Stimulated activated CD4-positive, alpha-beta T cell treated with anti-CD3 and anti-CD28 coated beads, Interleukin-4, amount 100 ng/mL, for 1 hour (primary cell): Measurements from ENCODE around the gene PTGIS.

ENCODE experiments used
- DNase-seq: peaks from one replicate; pipeline ENCODE4 v3.0.0-alpha.2; 2020

Gene PTGIS

GRCh38 chr20:49595811-49596561 is 28.0 kb upstream of the PTGIS start:
- peak; percentile 50 for DNase-seq

GRCh38 chr20:49595346-49595745 is 27.4 kb upstream of the PTGIS start:
- DNase-seq = no peak

GRCh38 chr20:49594931-49595315 is 27.0 kb upstream of the PTGIS start:
- no peak for DNase-seq

GRCh38 chr20:49594143-49594930 is 26.4 kb upstream of the PTGIS start:
- DNase-seq = peak; percentile 52

- no peak for DNase-seq
Observed at GRCh38 chr20:49593466-49594142, 25.7 kb upstream of the PTGIS start.

- DNase-seq = no peak
Observed at GRCh38 chr20:49592120-49592519, 24.2 kb upstream of the PTGIS start.

- no peak for DNase-seq
Observed at GRCh38 chr20:49591217-49591865, 23.4 kb upstream of the PTGIS start.

GRCh38 chr20:49590163-49591017 is 22.5 kb upstream of the PTGIS start:
- DNase-seq = no peak

- no peak for DNase-seq
Observed at GRCh38 chr20:49589747-49590146, 21.8 kb upstream of the PTGIS start.

- DNase-seq = no peak
Observed at GRCh38 chr20:49587111-49587570, 19.2 kb upstream of the PTGIS start.

GRCh38 chr20:49585585-49586245 is 17.8 kb upstream of the PTGIS start:
- no peak for DNase-seq

GRCh38 chr20:49584418-49585382 is 16.8 kb upstream of the PTGIS start:
- no peak for DNase-seq

- no peak for DNase-seq
Observed at GRCh38 chr20:49583669-49584417, 15.9 kb upstream of the PTGIS start.

- DNase-seq = no peak
Observed at GRCh38 chr20:49583343-49583668, 15.4 kb upstream of the PTGIS start.

- DNase-seq = no peak
Observed at GRCh38 chr20:49582413-49583334, 14.7 kb upstream of the PTGIS start.

- DNase-seq = no peak
Observed at GRCh38 chr20:49581482-49581881, 13.5 kb upstream of the PTGIS start.

- DNase-seq = no peak
Observed at GRCh38 chr20:49580813-49581174, 12.9 kb upstream of the PTGIS start.
